Measurements from ENCODE around the gene MMP26. TPM values are rescaled to one million over a fixed set of nuclear protein-coding genes. Genes with fewer than 3 reads are reported as not detected.

MMP26 gene
- not detected in 2 replicates for total RNA-seq

DNA sequence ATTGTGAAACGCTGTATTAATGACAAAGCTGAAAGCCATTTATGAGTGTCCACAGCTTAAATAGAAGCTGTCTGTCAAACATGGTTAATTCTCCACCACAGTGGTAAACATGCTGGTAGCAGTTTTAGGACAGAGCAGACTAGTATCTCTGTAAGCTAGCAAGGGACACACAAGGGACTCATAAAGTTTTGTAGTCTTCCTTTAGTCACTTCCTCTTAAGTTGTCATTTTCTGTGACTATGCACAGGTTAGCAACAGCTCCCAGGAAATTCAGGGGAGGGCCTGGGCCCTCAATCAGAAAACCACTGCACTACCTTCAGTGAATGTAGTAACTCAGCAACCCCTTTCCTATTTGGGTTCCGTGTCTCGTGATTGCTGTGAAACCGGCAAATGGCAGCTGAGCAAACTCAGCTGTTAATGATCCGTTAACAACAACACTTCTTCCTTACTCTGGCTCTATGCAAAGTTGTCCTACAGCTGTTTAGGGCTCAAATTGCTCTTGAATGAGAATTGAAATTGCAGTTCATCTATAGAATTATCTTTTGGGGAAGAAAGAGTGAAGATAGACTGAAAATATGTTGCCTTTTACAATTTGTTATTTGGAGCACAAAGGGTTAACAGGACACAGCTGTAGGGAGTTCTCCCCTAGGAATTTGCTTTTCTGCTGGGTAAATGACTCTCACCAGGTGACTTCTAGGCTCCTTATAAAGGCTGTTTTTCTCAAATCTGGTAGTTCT lies at the start of gene MMP26:
Gene MMP26, plus strand, starts transcription at position 731 of the 736 bp plus-strand sequence.
- intact Hi-C loops (cut with micrococcal nuclease) = no loop called here

DNA sequence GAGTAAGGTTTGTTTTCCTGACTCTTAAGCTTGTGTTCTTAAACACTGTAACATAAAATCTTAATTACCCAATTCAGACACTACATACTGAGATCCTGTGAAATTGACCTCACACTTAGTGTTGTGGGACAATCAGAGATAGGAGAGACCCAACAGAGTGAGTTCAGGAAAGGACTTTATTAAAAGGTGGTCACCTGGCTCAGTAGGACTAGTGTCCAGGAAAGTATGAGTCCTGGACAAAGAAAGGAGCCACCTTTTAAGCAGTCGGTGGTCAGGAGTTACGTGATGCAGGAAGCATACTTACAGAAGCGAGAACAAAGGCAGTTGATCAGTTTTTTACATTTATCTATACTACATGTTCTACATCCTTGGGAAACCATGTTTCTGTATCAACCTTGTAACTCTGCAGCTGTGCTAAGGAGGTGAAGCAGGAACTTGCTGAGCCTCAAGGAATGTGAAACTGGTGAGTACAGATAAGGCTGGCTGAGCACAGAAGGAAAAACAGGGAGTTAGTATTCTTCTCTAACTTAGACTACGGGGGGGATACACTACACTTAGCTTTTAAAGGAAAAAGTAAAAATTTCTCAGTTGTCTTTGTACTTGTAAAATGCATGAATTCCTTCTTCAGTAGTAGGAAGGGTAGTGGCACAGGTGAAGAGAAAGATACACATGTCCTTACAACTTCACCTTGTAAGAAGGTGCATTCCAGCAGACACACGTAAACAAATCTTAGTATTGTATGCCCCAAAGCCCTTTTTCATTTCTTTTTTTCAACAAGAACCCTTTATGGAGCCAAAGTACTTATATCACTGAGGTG lies 45.7 kb upstream of the MMP26 start:
- intact Hi-C loops (cut with micrococcal nuclease) = no loop called here

DNA sequence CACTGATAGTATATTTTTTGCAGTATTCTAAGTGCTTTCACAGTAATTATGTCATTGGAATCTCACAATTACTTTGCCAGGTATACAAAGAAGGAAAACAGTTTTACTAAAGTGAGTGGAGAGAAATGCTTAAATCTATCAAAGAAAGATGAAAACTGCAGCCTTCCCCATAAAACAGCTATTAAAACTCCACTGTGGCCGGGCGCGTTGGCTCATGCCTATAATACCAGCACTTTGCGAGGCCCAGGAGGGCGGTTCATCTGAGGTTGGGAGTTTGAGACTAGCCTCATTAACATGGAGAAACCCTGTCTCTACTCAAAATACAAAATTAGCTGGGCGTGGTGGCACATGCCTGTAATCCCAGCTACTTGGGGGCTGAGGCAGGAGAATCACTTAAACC lies 41.7 kb upstream of the MMP26 start:
- intact Hi-C loops (cut with micrococcal nuclease) = no loop called here

DNA sequence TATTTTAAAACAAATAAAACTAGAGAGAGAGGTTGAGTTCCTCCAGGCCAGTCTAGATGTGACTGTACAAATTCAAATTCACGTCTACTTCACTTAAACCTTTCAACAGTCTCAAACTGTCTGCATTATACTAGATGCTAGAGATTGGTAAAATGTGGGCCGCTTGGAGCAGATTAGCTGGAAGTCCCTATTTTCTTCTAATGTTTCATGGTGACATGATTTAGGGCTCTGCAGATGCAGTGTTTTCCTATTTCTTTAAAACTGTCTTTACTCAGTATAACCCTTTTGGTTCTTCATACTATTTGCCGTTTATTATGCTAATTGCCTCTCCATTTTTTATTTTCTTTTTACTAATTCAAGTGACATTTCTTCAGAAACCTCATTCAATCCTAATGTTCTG lies 40.4 kb upstream of the MMP26 start:
- intact Hi-C loops (cut with micrococcal nuclease) = no loop called here

DNA sequence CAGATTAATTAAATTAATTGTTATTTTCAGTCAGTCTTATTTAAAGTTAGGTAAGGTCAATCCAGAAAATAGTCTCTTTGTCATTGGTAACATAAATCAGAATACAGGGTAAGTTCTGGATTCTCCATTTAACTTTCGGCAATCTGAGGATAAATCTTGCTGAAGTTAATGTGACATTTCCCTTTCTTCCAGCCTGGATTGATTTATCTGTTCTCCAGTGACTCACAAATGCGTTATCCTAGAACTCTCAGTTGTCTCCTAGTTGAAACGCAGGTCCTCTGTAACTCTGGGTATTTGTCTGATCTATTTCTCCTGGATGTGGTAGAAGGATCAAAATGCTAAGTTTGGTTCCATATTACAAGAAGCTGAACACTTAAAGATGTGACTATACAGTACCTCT lies 39.8 kb upstream of the MMP26 start:
- intact Hi-C loops (cut with micrococcal nuclease) = no loop called here

DNA sequence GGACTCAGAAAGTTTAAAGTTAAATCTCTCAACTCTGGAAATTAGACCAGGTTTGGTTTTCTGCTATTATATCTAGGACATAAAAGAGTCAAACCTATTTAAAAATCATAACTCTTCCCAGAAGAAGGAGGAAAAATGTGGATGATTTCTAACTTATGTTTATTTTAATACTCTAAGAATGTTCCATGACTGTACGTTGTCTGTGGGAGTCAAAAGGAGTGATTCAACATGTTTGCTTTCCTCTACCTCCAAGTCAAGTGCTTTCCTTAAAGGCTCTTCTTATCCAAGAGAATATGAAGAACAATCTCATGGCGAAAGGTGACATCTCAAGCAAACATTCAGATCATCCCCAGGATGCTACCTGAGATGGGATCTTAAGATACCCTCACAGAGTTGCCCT lies 39.2 kb upstream of the MMP26 start:
- intact Hi-C loops (cut with micrococcal nuclease) = no loop called here

DNA sequence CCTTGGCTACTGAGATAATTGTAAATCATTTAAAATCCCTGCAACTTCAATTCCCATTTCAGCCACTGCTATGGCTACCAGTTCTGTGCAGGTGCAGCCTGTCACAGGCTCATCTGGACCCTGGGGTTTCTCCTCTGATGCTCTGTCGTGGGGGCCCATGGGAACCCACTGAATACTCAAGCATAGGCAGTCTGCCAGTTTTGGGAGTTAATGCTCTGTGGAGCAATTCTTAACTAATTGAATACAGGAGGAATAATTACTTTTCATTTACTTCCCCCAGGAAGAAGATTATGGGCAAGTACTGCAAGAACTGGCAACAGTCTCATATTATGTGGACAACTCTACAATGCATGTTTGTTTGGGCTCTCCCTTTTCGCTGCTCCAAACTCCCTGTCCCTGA lies 32.8 kb upstream of the MMP26 start:
- intact Hi-C loops (cut with micrococcal nuclease) = no loop called here

DNA sequence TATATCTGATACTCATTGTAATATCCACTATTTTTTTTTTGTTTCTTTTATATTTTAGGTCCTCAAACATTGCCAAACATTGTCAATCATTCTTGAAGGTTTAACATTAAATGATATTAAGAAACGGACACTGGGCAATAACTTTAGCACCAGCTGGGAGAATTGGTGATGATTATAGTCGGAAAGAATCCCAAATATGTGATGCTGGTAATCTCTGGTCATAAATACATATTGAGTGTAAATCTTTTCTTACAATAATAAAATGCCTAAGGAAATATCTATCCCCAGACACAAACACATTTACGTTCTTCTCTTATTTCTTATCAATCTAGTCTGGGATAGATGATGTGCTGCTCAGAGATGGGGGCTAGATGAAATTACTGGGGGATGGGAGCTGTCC lies 32.1 kb upstream of the MMP26 start:
- intact Hi-C loops (cut with micrococcal nuclease) = no loop called here

DNA sequence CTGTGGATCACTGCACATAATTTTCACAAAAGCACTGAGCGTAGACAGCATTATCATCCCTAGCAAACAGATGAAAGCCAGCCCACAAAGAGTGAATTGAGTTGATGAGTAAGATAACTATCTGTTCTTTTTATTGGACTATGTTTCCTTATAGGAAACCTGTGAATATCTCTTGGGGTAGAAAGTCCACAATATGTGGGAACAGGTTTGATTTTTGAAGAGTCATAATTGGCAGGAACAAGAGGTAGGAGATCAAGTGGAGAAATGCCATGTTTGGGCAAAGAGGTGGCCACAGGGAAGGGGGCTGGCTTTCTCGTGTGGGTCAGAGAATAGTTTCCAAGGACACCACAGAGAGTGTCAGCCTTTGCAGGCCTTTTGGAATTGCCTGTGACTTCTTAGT lies 30.8 kb upstream of the MMP26 start:
- intact Hi-C loops (cut with micrococcal nuclease) = no loop called here

DNA sequence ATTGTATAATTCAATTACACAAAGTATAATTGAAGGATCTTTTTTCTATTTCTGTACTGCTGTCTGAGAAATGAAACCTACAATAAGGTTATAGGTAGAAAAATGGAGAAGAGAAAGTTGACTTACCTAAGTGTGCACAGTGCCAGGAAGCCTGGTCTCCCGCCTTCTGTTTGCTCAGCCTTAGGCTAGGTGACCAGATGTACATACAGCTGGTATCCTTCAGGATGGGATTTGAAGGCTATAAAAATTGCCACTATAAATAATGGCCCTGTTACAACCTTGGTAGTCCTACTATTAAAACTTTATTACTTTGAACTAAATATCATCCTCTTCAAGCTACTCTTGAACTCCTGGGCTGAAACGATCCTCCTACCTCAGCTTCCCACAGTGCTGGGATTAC lies 26.6 kb upstream of the MMP26 start:
- intact Hi-C loops (cut with micrococcal nuclease) = no loop called here

DNA sequence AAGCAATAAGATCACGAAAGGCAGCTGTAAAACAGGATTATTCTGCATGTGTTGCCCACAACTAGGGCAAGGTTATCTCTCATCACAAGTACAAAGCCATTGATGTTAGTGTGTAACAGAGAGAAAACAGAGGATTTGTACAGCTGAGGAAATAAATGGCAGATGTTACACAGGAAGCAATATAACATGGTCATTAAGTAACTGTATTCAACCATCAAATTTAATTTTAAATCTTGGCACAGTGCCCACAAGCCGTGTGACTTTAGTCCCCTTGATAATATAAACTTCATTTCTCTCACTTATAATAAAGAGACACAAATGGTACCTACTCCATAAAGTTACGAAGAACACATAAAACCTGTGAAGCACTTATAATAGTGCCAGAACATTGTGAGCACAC lies 24.2 kb upstream of the MMP26 start:
- intact Hi-C loops (cut with micrococcal nuclease) = no loop called here

DNA sequence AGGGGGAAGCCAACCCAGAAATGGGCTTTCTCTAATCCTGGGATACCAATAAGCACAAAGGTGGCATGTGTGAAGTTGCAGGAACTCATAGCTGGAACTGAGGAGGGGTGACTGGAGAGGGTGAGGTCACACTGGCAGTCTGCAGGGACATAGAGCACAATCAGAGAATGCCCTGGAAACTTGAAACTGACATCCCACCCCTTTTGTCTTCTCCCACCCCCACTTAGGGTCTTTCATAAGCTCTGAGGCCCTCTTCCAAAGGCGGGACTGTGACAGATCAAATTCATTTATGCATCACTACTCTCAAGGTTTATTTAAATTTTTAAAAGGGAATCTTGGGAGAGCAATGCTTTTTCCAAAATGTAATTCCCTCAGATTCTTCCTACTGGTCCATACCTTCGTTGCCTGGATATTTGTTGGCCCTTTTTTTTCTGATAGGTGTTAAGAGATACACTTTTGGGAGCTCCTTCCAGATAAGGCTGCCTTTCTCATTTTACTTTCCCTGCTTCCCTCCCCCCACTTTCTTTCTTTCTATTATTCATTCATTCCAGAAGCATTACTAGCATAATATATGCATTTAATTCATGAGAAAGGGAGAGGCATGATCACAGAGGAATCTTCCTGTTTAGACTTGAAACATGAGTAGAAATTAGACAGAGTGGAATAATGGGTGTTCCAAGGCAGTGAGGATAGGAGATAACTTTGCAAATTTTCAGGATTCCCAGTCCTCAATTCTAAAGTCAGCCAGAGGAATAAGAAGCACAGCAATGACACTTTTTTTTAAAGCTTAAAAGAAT lies 21.8 kb upstream of the MMP26 start:
- intact Hi-C loops (cut with micrococcal nuclease) = no loop called here

DNA sequence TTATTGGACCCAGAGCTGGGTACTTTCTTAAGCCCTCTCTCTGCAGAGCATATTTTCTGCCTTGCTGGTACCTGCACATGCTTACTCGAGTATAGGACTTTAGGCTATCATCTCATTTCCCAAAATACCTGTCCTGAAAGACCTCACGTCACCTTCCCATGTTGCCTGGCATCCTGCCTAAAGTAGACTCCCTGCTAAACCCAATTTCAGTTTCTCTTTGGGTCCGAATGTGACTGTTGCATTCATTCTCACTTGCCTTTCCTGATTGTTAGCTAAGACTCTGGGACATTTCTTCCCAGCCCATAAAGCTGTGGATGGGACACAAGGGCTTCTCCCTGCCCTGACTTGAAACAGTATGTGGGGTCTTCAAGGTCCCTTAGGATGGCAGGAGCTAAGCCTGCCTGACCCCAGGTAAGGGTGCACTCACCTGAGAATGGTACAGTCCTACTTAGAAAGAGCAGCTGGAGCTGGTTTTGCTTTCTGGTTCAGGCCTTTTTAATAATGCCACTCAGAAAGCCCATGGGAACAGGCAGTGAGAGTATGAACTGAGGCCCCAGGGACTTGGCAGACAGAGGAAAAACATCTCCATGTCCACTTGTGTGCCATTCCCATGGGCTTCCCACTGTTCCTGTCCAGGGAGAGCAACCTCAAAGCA lies 19.8 kb upstream of the MMP26 start:
- intact Hi-C loops (cut with micrococcal nuclease) = no loop called here

DNA sequence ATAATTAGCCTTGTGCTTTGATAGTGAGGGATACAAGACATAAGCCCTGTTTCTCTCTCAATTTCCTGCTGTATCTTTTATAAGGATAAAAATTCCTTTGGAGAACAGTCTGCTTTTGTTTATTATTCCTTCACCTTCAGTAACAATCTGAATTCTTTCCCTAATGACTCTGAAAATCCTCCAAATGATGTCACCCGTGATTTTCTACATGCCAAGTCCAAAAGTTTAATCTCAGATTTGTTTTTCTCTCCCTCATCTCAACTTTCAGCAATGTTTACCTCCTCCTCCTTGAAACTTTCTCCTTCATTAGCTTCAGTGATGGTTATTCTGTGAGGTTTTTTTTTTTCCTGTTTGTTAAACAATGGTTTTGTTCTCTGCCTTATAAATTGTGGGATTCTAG lies 9.1 kb upstream of the MMP26 start:
- intact Hi-C loops (cut with micrococcal nuclease) = no loop called here

DNA sequence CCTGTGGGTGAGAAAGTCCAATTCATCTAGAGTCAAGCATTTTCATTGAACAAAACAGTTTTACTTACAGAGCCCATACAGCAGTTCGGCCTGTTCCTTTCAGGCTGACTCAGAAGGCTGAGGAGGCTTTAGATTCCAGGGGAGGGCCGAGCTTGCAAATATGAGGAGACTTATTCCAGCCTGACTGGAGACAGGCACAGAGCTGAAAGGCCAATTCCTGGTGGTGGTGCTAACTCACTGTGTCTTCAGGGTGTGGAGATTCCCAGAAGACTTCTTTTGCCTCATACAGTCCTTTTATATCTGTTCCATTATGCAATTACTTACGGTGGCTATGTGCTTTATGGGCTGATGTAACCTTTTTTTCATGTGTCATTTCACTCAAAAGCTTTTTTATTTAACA lies 7.0 kb upstream of the MMP26 start, which contains the start of gene OR51E2:
Gene OR51E2, minus strand, starts transcription at position 269 of the 400 bp plus-strand sequence. CDS start 15,142 bp downstream, outside the sequence.
- intact Hi-C loops (cut with micrococcal nuclease) = no loop called here

DNA sequence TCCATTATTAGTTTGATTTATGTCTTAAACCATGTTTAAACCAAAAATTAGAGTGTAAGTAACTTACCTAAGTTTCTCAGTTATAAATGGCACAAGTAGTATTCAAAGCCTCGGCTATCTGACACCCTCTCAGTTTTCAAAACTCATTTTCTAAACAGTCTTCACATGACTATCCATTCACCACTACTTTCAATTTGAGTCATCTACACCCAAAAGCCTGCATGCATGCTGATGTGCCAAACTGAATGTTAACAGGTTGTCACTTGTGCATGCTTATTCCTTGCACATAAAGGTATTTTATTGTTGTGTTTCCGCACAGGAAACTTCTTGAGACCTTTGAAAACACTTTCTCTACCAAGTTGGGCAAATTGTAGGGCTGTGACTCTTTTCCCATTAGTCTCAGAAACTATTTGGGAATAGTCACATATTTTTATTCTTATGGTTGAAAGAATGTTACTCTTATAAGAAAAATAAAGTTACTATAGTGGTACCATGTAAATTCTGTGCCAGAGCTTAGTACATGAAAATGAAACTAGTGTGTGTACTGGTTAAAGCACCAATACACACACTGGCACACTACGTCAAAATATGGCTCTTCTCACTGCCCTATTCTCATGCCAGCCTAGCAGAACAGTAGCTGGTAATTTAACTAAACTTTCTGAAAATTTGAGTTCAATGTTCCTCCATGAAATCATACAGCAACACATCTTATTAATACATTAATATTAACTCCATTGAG lies 4.7 kb upstream of the MMP26 start:
- intact Hi-C loops (cut with micrococcal nuclease) = no loop called here

DNA sequence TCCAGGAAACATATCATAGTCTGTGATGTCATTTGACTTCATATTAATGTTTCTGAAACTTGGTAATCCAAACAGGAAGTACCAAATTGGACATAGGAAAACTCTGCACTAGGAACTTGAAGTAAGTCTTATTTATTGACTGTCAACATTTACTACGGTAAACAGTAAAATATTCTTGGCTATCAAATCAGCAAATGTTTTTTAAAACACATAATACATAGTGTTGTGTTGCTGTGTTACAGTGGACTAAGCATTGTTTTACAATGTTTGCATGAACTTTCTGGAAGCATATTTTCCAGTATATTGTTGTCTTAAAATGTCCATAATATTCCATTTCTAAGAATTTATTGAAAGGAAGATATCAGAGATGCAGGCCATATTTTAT lies 4.2 kb upstream of the MMP26 start:
- intact Hi-C loops (cut with micrococcal nuclease) = no loop called here

DNA sequence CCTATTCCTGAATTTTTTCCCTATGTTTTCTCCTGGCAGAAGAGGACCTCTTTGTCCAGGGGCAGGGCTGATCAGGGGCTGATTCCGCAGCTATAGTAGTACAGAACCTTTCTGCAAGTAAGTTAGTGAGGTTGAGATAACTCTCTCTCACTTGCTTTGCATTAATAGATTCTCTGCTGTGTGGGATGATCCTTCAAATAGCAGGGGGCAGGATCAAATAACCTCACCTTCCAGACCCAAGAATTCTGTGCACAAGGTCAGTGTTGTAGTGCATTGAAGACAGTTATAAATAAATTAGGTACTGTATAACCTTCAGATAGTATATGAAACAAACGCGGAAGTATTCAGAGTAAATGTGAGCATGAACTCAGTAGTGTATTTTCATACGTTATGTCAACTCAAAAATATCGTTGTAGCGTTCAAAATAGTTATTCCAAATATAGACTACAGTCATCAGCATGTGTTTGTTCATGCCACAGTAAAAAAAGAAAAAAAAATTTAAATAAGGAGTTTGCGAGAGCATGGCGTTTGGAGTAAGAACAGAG lies 278 bp downstream of the MMP26 start:
- intact Hi-C loops (cut with micrococcal nuclease) = no loop called here

DNA sequence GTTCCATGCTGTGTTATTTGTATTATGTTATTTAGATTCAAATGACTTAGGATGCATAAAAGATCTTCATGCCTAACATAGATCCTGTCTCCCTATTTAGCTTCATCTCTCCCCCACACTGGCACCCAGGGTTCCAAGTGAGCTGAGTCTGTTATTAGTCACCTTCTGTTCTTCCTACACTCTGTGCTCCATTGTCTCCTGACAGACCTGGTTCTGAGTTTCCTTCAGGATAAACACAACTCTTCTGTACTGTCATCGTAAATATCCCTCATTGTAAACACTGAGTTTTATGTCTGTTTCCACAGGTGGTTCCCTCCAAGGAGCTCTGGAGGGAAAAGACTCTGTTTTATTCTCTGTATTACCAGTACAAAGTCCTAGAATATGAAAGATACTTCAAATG lies 8.7 kb downstream of the MMP26 start:
- intact Hi-C loops (cut with micrococcal nuclease) = no loop called here

DNA sequence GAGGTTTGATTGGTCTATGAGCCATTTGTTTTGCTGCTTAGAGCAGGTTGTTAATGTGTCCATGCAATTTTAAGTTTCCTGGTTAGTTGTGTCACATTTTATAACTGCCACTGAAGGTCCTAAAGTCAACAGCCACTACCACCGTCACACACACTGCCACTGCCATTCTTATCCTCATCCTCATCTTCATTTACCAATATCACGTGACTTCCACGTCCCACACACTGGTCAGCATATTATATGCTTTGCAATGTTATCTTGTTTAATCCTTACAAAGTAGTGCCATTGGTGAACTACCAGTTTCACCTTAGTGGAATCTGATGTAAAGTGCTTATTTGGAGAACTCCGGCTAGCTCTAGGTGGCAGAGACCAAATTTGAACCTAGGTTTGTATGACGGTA lies 9.7 kb downstream of the MMP26 start:
- intact Hi-C loops (cut with micrococcal nuclease) = no loop called here

Measured in T-helper 1 cell treated with Interleukin-12 subunit alpha and Interleukin-12 subunit beta and Interleukin-4 antibody, amounts not matched to agents 30 ng/mL and 1 ng/mL, for 36 hours (primary cell).